HG03457 (cell line): ENCODE results near the gene TPBGL.

ENCODE experiments used
- ATAC-seq: cut with Tn5 transposase; IDR thresholded peaks from one replicate; pipeline ENCODE4 v1.9.1; 2021; ENCODE audit warnings: moderate number of reproducible peaks; ENCODE audit not compliant: unreplicated experiment

TPBGL gene

GRCh38 chr11:75244052-75244814 lies 3.7 kb downstream of the TPBGL start:
- ATAC-seq, result no peak

- ATAC-seq, result no peak
Measured at GRCh38 chr11:75245356-75246005, 4.9 kb downstream of the TPBGL start.

GRCh38 chr11:75246006-75246670 lies 5.6 kb downstream of the TPBGL start:
- no peak for ATAC-seq

GRCh38 chr11:75246671-75247350 lies 6.2 kb downstream of the TPBGL start:
- ATAC-seq, result no peak

GRCh38 chr11:75248924-75249256 lies 8.3 kb downstream of the TPBGL start:
- ATAC-seq, result no peak

- no peak for ATAC-seq
Measured at GRCh38 chr11:75249704-75250103, 9.1 kb downstream of the TPBGL start.

GRCh38 chr11:75254326-75254725 lies 13.8 kb downstream of the TPBGL start:
- ATAC-seq, result no peak

GRCh38 chr11:75260396-75261170 lies 20.0 kb downstream of the TPBGL start:
- no peak for ATAC-seq

GRCh38 chr11:75261902-75262361 lies 21.4 kb downstream of the TPBGL start:
- ATAC-seq, result no peak

- no peak for ATAC-seq
Measured at GRCh38 chr11:75262436-75262835, 21.9 kb downstream of the TPBGL start.

- no peak for ATAC-seq
Measured at GRCh38 chr11:75262961-75263852, 22.6 kb downstream of the TPBGL start.

- ATAC-seq, result no peak
Measured at GRCh38 chr11:75263944-75264349, 23.4 kb downstream of the TPBGL start.

- ATAC-seq, result no peak
Measured at GRCh38 chr11:75264356-75264755, 23.8 kb downstream of the TPBGL start.

GRCh38 chr11:75264971-75265370 lies 24.4 kb downstream of the TPBGL start:
- no peak for ATAC-seq

- ATAC-seq, result no peak
Measured at GRCh38 chr11:75265851-75266531, 25.4 kb downstream of the TPBGL start.

GRCh38 chr11:75267171-75267970 lies 26.8 kb downstream of the TPBGL start:
- no peak for ATAC-seq

GRCh38 chr11:75268626-75269366 lies 28.2 kb downstream of the TPBGL start:
- no peak for ATAC-seq

GRCh38 chr11:75269367-75269660 lies 28.7 kb downstream of the TPBGL start:
- ATAC-seq, result no peak
